Testis (tissue), 2 donors: Measurements from ENCODE around the gene SCAP.

Source experiments
- CTCF ChIP-seq, 3 experiments: fragments of 450-650 bp in 2 of 3; fragments of 200-600 bp in 1 of 3; sonication (generic) in 1 of 3; IDR thresholded peaks; one replicate each; pipeline ENCODE4 v1.5.1; 2016 to 2019; ENCODE audit warnings: antibody characterized with exemption in 3 of 3, mild to moderate bottlenecking in 2 of 3, moderate library complexity in 1 of 3
- POLR2A ChIP-seq: fragments of 450-650 bp; IDR thresholded peaks from one replicate; pipeline ENCODE4 v1.6.1; 2017; ENCODE audit warnings: antibody characterized with exemption, mild to moderate bottlenecking, moderate library complexity

- TF ChIP-seq CTCF (IDR thresholded peaks at IDR 0.05): no peak
- TF ChIP-seq POLR2A: no peak
Observed at GRCh38 chr3:47412453-47412756, 63.3 kb downstream of the SCAP start.
